Measurements from ENCODE around the gene UQCC2.
A peak's percentile ranks its signal among the peaks of the same experiment; 100 is the strongest.

Gene UQCC2

DNA sequence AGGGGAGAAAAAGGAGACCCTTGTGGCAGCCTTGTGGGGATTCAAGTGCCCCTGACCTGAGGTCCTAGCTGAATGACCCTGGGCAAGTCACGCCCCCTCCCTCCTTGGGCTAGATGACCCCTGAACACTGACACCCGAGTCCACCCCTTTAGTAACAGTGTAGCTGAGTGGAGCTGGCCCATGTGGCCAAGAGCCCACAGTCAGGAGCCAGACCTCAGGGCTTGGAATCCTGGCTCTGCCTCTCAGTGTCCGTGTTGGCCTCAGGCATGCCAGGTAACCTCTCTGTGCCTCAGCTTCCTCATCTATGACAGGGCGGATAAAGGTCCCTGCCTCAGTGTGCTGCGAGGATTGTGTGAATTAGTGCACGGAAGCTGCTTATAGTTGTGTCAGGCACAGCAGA lies 20.9 kb upstream of the UQCC2 start:
- H3K4ac ChIP-seq (ENCODE audit: low read depth in 1 of 2, low read length in 2 of 2): no peak overlapping the region
- no peak overlapping the region for H4K91ac ChIP-seq (ENCODE audit: low read length)
- no peak overlapping the region for H2AFZ ChIP-seq (ENCODE audit: low read depth, low read length)
- no peak overlapping the region for H3K9ac ChIP-seq (ENCODE audit: low read length)
- no peak overlapping the region for H2BK15ac ChIP-seq (ENCODE audit: low read depth, poor library complexity, severe bottlenecking)
- H3K14ac ChIP-seq (ENCODE audit: low read length in 2 of 2): no peak overlapping the region
- peaks cover 0 to 73% of the 10 kb centered on the region in 2 experiments for H3K36me3 ChIP-seq (ENCODE audit: control insufficient read depth in 1 of 2, insufficient read depth in 2 of 2, low read depth in 1 of 2, low read length in 2 of 2)
- peaks cover 19% of the 10 kb centered on the region for H3K4me1 ChIP-seq (ENCODE audit: control insufficient read depth, insufficient read depth, low read depth, low read length)
- no peak overlapping the region for H3K4me2 ChIP-seq (ENCODE audit: low read length, poor library complexity, severe bottlenecking)
- no peak overlapping the region for H2BK120ac ChIP-seq (ENCODE audit: low read depth, low read length)
- peaks cover 4% of the 10 kb centered on the region for H3K79me1 ChIP-seq (replicated peaks; ENCODE audit: low read length, poor library complexity, severe bottlenecking)
- H3K27ac ChIP-seq (ENCODE audit: low read length, poor library complexity, severe bottlenecking): no peak overlapping the region
- no peak overlapping the region for H4K8ac ChIP-seq (ENCODE audit: low read length)
- no peaks in the 10 kb centered on the region for H3K9me3 ChIP-seq (ENCODE audit: control insufficient read depth, low read length)
- WGBS: 94% methylated on average over 6 of the region's 6 CpGs
- H3K27me3 ChIP-seq (ENCODE audit: control insufficient read depth in 1 of 2, insufficient read depth in 1 of 2, low read length in 2 of 2): peaks cover 3 to 38% of the 10 kb centered on the region in 2 experiments
- H2BK5ac ChIP-seq (ENCODE audit: low read depth, low read length, poor library complexity, severe bottlenecking): no peak overlapping the region
- H2BK12ac ChIP-seq (ENCODE audit: low read length in 2 of 2): no peak overlapping the region
- DNase-seq: no peak
- H3K18ac ChIP-seq (ENCODE audit: low read depth in 1 of 2, low read length in 2 of 2): no peak overlapping the region
- H3K4me3 ChIP-seq (ENCODE audit: insufficient read depth in 1 of 2, low read depth in 1 of 2, low read length in 2 of 2): no peak overlapping the region
- H3K23ac ChIP-seq (ENCODE audit: low read length in 2 of 2): no peak overlapping the region
- no peak overlapping the region for H2AK5ac ChIP-seq (ENCODE audit: low read length, severe bottlenecking)

DNA sequence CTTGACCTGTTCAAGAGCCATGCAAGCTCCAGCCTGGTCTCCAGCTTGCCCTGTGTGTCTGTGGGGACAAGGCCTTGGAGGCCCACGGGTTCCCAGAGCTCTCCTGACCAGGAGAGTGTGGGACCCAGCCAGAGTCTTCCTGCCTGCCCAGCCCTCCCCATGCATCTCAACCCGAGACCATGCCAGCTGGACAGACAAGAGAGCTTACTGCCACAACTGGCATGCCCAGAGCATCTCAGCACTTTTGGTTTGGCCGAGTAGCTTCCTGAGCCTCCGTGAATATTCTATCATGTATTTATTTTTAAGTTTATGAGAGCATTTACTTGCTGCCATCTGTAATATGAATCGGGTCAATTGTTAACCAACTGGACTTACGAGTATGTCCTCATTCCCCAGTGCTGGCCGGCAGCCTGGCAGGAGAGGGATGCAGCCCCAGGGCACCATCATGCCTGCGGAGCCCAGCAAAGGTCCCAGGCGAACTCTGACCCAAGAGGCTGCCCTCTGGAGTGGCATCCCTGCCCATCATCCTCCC lies 20.3 kb upstream of the UQCC2 start:
- Histone ChIP-seq H3K27ac (ENCODE audit: low read length, poor library complexity, severe bottlenecking) (no peak overlapping the region), H3K14ac (ENCODE audit: low read length in 2 of 2) (no peak overlapping the region), H3K79me1 (replicated peaks; ENCODE audit: low read length, poor library complexity, severe bottlenecking) (peaks cover 4% of the 10 kb centered on the region), H3K27me3 (ENCODE audit: control insufficient read depth in 1 of 2, insufficient read depth in 1 of 2, low read length in 2 of 2) (peaks cover 3 to 41% of the 10 kb centered on the region in 2 experiments), H3K4me1 (ENCODE audit: control insufficient read depth, insufficient read depth, low read depth, low read length) (peaks cover 13% of the 10 kb centered on the region), H3K18ac (ENCODE audit: low read depth in 1 of 2, low read length in 2 of 2) (no peak overlapping the region), H4K8ac (ENCODE audit: low read length) (no peak overlapping the region), H3K9ac (ENCODE audit: low read length) (no peak overlapping the region), H4K91ac (ENCODE audit: low read length) (no peak overlapping the region), H2BK5ac (ENCODE audit: low read depth, low read length, poor library complexity, severe bottlenecking) (no peak overlapping the region), H2AK5ac (ENCODE audit: low read length, severe bottlenecking) (no peak overlapping the region), H3K36me3 (ENCODE audit: control insufficient read depth in 1 of 2, insufficient read depth in 2 of 2, low read depth in 1 of 2, low read length in 2 of 2) (peaks cover 0 to 68% of the 10 kb centered on the region in 2 experiments), H2AFZ (ENCODE audit: low read depth, low read length) (no peak overlapping the region), H2BK12ac (ENCODE audit: low read length in 2 of 2) (no peak overlapping the region), H3K4ac (ENCODE audit: low read depth in 1 of 2, low read length in 2 of 2) (no peak overlapping the region), H2BK120ac (ENCODE audit: low read depth, low read length) (no peak overlapping the region), H3K4me3 (ENCODE audit: insufficient read depth in 1 of 2, low read depth in 1 of 2, low read length in 2 of 2) (peak overlapping the region in 1 of 2 experiments; percentile 5), H3K23ac (ENCODE audit: low read length in 2 of 2) (no peak overlapping the region), H3K9me3 (ENCODE audit: control insufficient read depth, low read length) (no peaks in the 10 kb centered on the region), H3K4me2 (ENCODE audit: low read length, poor library complexity, severe bottlenecking) (no peak overlapping the region), H2BK15ac (ENCODE audit: low read depth, poor library complexity, severe bottlenecking) (no peak overlapping the region)
- 87% methylated on average over 8 of the region's 9 CpGs for WGBS
- no peak for DNase-seq

- Histone ChIP-seq H2BK5ac (ENCODE audit: low read depth, low read length, poor library complexity, severe bottlenecking) (no peak overlapping the region), H2AK5ac (ENCODE audit: low read length, severe bottlenecking) (no peak overlapping the region), H3K9me3 (ENCODE audit: control insufficient read depth, low read length) (no peaks in the 10 kb centered on the region), H3K23ac (ENCODE audit: low read length in 2 of 2) (no peak overlapping the region), H3K9ac (ENCODE audit: low read length) (no peak overlapping the region), H3K36me3 (ENCODE audit: control insufficient read depth in 1 of 2, insufficient read depth in 2 of 2, low read depth in 1 of 2, low read length in 2 of 2) (peaks cover 0 to 70% of the 10 kb centered on the region in 2 experiments), H3K27ac (ENCODE audit: low read length, poor library complexity, severe bottlenecking) (no peak overlapping the region), H2BK12ac (ENCODE audit: low read length in 2 of 2) (no peak overlapping the region), H3K18ac (ENCODE audit: low read depth in 1 of 2, low read length in 2 of 2) (no peak overlapping the region), H3K4ac (ENCODE audit: low read depth in 1 of 2, low read length in 2 of 2) (no peak overlapping the region), H3K27me3 (ENCODE audit: control insufficient read depth in 1 of 2, insufficient read depth in 1 of 2, low read length in 2 of 2) (peaks cover 3 to 46% of the 10 kb centered on the region in 2 experiments), H4K91ac (ENCODE audit: low read length) (no peak overlapping the region), H3K4me2 (ENCODE audit: low read length, poor library complexity, severe bottlenecking) (no peak overlapping the region), H3K4me1 (ENCODE audit: control insufficient read depth, insufficient read depth, low read depth, low read length) (peaks cover 15% of the 10 kb centered on the region), H2BK15ac (ENCODE audit: low read depth, poor library complexity, severe bottlenecking) (no peak overlapping the region), H3K14ac (ENCODE audit: low read length in 2 of 2) (peak overlapping the region in 1 of 2 experiments; percentile 69), H4K8ac (ENCODE audit: low read length) (no peak overlapping the region), H3K79me1 (replicated peaks; ENCODE audit: low read length, poor library complexity, severe bottlenecking) (peaks cover 4% of the 10 kb centered on the region), H2BK120ac (ENCODE audit: low read depth, low read length) (no peak overlapping the region), H3K4me3 (ENCODE audit: insufficient read depth in 1 of 2, low read depth in 1 of 2, low read length in 2 of 2) (no peak overlapping the region), H2AFZ (ENCODE audit: low read depth, low read length) (no peak overlapping the region)
- 75% methylated on average over 6 of the region's 7 CpGs for WGBS
- no peak for DNase-seq
Measured at GRCh38 chr6:33731035-33731434, 19.5 kb upstream of the UQCC2 start.

GRCh38 chr6:33730611-33731010 lies 19.1 kb upstream of the UQCC2 start:
- no peak for DNase-seq
- Histone ChIP-seq H3K79me1 (replicated peaks; ENCODE audit: low read length, poor library complexity, severe bottlenecking) (peaks cover 4% of the 10 kb centered on the region), H4K91ac (ENCODE audit: low read length) (peak overlapping the region; percentile 7), H3K9me3 (ENCODE audit: control insufficient read depth, low read length) (no peaks in the 10 kb centered on the region), H3K27ac (ENCODE audit: low read length, poor library complexity, severe bottlenecking) (no peak overlapping the region), H2BK5ac (ENCODE audit: low read depth, low read length, poor library complexity, severe bottlenecking) (no peak overlapping the region), H3K27me3 (ENCODE audit: control insufficient read depth in 1 of 2, insufficient read depth in 1 of 2, low read length in 2 of 2) (peaks cover 3 to 51% of the 10 kb centered on the region in 2 experiments), H3K23ac (ENCODE audit: low read length in 2 of 2) (no peak overlapping the region), H3K4me2 (ENCODE audit: low read length, poor library complexity, severe bottlenecking) (no peak overlapping the region), H2BK15ac (ENCODE audit: low read depth, poor library complexity, severe bottlenecking) (no peak overlapping the region), H2AFZ (ENCODE audit: low read depth, low read length) (no peak overlapping the region), H3K36me3 (ENCODE audit: control insufficient read depth in 1 of 2, insufficient read depth in 2 of 2, low read depth in 1 of 2, low read length in 2 of 2) (peaks cover 0 to 70% of the 10 kb centered on the region in 2 experiments), H3K18ac (ENCODE audit: low read depth in 1 of 2, low read length in 2 of 2) (no peak overlapping the region), H3K14ac (ENCODE audit: low read length in 2 of 2) (no peak overlapping the region), H2BK120ac (ENCODE audit: low read depth, low read length) (no peak overlapping the region), H2BK12ac (ENCODE audit: low read length in 2 of 2) (no peak overlapping the region), H4K8ac (ENCODE audit: low read length) (no peak overlapping the region), H3K4me1 (ENCODE audit: control insufficient read depth, insufficient read depth, low read depth, low read length) (peaks cover 15% of the 10 kb centered on the region), H3K9ac (ENCODE audit: low read length) (no peak overlapping the region), H2AK5ac (ENCODE audit: low read length, severe bottlenecking) (no peak overlapping the region), H3K4me3 (ENCODE audit: insufficient read depth in 1 of 2, low read depth in 1 of 2, low read length in 2 of 2) (no peak overlapping the region), H3K4ac (ENCODE audit: low read depth in 1 of 2, low read length in 2 of 2) (no peak overlapping the region)
- WGBS: 66% methylated on average over 10 of the region's 10 CpGs

All from mesenchymal stem cell (in vitro differentiated cells and primary cell).